Measurements from ENCODE around the gene SIMC1.
"Not testable (repeated sequence)": the region's sequence is repeated elsewhere in the genome, so short reads cannot be mapped to it uniquely, and the experiment has no call there.

GRCh38 chr5:176250691-176251090 lies 12.5 kb downstream of the SIMC1 start:
- TF ChIP-seq POLR2A, POLR2AphosphoS5 (IDR thresholded peaks at IDR 0.05): not testable (repeated sequence)

Measured in stomach (tissue), 4 donors.